ENCODE results near the gene CCDC74B.
A peak's percentile ranks its signal among the peaks of the same experiment; 100 is the strongest.
"Not testable (repeated sequence)": the region's sequence is repeated elsewhere in the genome, so short reads cannot be mapped to it uniquely, and the experiment has no call there.

CCDC74B gene

GRCh38 chr2:130145006-130145414 is at the start of gene CCDC74B:
TSS of gene CCDC74B (minus strand) at chr2:130145112. CDS start at chr2:130144996, 116 bp downstream.
- ATAC-seq = peak; percentile 83 to 88

DNA sequence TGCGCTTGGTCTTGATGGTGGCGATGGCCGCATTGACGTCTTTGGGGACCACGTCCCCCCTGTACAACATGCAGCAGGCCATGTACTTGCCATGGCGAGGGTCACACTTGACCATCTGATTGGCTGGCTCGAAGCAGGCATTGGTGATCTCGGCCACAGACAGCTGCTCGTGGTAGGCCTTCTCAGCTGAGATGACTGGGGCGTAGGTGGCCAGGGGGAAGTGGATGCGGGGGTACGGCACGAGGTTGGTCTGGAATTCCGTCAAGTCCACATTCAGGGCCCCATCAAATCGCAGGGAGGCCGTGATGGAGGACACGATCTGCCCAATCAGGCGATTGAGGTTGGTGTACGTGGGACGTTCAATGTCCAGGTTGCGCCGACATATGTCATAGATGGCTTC is 48.9 kb upstream of the CCDC74B start:
- ATAC-seq = not testable (repeated sequence)

- not testable (repeated sequence) for ATAC-seq
These were observed 47.5 kb upstream of the CCDC74B start for GRCh38 chr2:130192451-130192850.

DNA sequence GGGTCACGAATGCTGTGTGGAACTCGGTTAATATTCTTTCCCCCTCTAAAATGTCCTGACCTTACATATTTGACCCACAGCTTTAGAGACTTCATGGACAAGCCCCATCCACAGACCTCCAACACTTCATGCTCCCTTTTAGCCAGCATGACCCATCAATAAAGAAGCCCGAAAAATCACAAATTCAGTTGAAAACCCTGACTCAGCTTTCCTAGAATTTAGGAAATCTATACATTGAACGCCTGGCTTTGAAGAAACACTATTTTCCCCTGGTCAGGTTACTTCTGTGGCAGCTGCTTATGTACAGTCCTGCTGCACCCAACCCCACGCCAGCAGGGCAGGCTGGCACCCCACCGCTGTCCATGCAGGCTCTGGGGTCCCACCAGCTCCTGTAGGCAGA is 46.4 kb upstream of the CCDC74B start:
- ATAC-seq = not testable (repeated sequence)

DNA sequence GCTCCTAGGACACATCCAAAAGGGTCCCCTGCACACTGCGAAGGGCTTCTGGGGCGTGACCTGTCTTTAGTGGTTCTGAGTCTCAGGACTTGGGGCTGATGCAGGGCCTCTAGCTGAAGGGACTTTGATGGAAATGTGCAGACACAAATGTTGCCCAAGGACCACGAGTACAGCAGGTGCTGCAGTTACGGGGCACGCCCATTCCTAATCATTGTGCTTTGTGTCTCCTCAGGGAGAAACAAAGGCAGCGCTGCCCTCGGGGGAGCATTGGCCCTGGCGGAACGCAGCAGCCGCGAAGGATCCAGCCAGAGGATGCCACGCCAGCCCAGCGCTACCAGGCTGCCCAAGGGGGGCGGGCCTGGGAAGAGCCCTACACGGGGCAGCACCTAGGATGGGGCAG is 45.3 kb upstream of the CCDC74B start:
- ATAC-seq = no peak

DNA sequence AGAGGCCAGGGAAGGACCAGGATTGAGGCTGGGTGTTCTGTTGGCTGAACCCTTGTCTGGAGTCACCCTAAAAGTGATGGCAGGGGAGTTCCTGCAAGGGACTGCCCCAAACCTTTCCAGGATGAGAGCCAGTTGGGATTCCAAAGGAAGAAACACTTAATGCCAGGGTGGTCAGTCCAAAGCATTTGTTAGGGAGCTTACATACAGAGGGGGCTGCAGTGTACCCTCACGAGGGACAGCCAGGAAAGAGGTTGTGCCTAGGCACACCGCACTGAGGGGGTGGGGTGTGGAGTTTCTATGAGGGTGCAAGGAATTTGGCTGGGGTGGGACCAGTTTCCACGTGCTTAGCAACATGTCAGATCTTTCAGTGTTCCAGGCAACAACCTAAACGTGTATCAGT is 44.0 kb upstream of the CCDC74B start:
- not testable (repeated sequence) for ATAC-seq

GRCh38 chr2:130187859-130188792 is 43.2 kb upstream of the CCDC74B start:
- not testable (repeated sequence) for ATAC-seq

GRCh38 chr2:130187268-130187667 is 42.4 kb upstream of the CCDC74B start:
- ATAC-seq = no peak

GRCh38 chr2:130186391-130186790 is 41.5 kb upstream of the CCDC74B start:
- ATAC-seq = no peak

DNA sequence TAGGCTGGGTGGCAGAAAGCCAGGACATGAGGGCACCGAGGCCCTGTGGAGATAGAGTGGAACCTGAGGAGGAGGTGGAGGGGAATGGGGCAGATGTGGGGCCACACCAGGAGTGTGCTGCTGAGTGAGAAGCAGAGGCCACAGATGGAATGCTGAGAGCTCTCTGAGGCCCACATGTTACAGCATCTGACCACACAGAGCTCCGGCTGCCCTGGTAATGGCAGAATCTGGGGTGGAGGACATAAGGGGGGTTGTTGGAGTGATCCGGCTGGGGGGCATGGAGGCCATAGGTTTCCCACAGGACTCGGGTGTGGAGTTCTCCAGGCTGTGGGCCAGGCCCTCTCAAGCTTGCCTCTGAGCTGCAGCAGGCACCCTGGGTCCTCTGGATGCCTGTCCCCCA is 41.0 kb upstream of the CCDC74B start:
- no peak for ATAC-seq

DNA sequence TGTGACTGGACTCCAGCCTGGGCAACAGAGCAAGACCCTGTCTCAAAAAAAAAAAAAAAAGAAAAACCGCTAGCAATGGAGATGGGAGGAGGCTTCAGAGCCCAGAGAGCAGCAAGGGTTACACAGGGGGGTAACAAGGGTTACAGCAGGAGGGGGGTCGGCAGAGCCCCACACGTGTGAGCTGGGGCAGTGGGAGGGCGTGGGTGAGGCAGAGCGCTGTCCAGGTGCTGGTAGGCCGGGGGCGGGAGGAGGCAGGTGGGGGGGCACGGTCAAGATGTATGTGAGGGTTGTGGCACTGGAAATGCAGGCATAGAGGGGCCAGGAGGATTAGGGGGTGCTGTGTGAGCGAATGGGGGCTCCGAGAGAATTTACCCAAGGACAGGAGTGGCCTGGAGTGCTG is 40.5 kb upstream of the CCDC74B start:
- no peak for ATAC-seq

- no peak for ATAC-seq
These were observed 38.8 kb upstream of the CCDC74B start for GRCh38 chr2:130183512-130184373.

DNA sequence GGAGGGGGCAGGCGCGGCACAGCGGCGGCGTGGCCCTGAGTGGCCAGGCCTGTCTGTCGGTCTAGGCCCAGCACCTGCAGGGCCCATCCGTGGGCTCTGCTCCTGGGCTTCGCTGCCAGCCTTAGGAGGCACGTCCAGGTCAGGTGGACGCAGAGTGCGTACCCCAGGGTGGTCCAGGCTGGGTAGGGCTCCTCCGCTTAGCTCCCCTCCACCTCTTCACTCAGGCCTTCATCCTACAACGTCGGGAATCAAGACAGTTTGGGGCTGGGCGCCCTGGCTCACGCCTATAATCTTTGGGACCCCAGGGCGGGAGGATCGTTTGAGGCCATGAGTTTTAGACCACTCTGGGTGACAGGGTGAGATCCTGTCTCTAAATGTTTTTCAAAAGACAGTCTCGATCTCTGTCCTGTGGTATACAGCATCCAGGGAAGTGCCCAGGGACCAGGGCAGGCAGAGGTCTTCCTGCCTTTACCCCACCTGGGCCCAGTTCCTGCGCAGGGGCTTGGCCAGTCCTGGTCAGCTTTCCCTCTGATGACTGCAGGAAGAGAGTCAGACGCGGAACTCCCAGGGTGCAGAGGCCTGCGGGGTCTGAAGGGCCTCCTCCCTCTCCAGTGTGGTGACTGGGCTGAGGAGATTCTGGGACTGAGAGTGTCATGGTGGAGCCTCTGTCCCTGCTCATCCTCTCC is 38.1 kb upstream of the CCDC74B start:
- ATAC-seq = not testable (repeated sequence)

DNA sequence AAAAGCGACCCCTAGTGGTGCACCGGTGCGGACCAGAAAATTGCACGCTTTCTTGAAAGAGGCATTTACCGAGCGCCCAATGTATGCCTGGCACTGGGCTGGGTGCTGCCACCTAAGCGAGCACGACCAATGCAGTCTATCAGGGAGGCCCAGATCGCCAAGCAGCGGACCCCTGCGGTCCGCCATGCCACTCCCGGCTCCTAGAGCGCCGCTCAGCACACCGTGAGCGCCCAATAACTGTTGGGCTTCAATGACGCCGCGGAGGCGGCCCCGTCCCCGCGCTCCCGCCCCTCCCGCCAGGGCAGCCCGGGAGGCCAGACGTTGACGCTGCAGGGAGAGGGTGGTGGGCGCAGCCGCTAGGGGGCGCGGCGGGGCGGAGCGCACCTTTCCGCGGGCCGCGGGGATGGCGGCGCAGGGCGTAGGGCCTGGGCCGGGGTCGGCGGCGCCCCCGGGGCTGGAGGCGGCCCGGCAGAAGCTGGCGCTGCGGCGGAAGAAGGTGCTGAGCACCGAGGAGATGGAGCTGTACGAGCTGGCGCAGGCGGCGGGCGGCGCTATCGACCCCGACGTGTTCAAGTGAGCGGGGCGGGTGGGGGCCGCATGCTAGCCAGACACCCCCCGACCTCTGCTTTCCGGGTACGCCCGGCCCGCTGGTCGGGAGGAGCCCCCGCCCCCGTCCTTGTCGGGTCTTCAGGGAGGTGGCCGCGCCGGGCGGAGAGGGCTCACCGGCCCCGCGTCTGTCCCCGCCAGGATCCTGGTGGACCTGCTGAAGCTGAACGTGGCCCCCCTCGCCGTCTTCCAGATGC is 37.2 kb upstream of the CCDC74B start, which contains the start of gene MZT2B:
TSS of gene MZT2B (plus strand) at position 383 of the 803 bp plus-strand sequence. CDS start at position 404, 21 bp downstream.
- peak; percentile 88 to 91 for ATAC-seq

GRCh38 chr2:130181325-130181879 is 36.5 kb upstream of the CCDC74B start, which contains the start of gene SMPD4:
TSS of gene SMPD4 (minus strand) at chr2:130181602. CDS start at chr2:130176592, 5,010 bp downstream.
- peak; percentile 55 to 67 for ATAC-seq

- ATAC-seq = not testable (repeated sequence)
These were observed 35.8 kb upstream of the CCDC74B start for GRCh38 chr2:130180404-130181324.

DNA sequence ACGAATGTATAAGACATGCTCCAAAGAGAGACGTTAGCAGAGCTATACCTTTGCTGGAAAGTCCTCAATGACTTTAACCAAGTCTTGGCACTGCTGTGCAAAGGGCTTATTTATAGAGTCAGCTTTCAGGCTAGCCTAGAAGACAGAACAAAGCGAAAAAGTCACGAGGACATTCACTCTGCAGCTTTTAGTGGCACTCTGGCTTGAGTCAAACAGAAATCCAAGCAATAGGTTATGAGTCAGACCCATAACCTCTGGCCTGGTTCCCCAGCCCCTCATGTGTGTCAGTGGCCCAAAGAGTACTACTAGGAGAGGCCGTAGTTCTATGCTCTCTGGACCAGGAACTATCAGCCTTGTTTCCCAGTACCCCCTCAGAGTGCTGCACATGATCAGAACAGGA is 30.0 kb upstream of the CCDC74B start:
- peak in 1 of 2 donors; percentile 58 for ATAC-seq

GRCh38 chr2:130169896-130170295 is 25.0 kb upstream of the CCDC74B start:
- peak in 1 of 2 donors; percentile 50 for ATAC-seq

DNA sequence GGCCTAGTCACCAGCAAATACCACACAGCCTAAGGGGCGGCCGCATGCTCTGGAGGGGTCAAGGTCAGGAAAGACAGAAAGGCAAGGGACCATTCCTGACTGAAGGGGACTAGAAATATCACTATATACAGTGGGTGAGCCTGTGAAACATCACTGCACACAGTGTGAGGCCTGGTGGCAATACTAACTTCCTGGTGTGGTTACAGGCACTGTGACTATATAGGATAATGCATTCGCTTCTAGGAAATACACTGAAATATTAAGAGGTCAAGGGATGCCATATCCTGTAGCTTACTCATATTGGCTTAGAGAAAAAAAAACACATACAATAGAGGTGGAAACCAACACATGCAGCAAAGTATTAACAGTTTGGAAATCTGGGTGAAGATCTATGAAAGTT is 24.3 kb upstream of the CCDC74B start:
- peak in 1 of 2 donors; percentile 77 for ATAC-seq

DNA sequence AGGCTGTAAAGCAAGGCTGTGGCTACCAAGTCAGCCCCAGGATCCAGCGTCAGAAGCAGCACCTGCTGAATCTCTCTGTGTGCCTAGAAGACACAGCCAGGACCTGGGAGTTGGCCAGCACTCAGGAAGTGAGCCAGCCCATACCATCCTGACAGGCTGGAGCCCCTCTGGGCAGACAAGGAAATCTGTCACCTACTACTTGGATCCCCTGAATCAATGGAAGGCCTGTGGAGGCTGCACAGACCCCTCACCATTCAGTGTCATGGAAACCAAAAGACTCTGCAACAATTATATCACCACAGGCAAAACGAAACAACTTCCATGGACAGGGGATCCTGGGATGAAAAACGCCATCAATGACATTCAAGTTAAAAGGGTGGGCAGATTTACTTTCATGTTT is 21.7 kb upstream of the CCDC74B start:
- ATAC-seq = not testable (repeated sequence)

Measured in activated CD4-positive, CD25-positive, alpha-beta regulatory T cell treated with anti-CD3 and anti-CD28 coated beads, Interleukin-2, amount 50 U/mL, for 24 hours (primary cell).